ENCODE data around the gene TGM5.

Gene TGM5, protein sequence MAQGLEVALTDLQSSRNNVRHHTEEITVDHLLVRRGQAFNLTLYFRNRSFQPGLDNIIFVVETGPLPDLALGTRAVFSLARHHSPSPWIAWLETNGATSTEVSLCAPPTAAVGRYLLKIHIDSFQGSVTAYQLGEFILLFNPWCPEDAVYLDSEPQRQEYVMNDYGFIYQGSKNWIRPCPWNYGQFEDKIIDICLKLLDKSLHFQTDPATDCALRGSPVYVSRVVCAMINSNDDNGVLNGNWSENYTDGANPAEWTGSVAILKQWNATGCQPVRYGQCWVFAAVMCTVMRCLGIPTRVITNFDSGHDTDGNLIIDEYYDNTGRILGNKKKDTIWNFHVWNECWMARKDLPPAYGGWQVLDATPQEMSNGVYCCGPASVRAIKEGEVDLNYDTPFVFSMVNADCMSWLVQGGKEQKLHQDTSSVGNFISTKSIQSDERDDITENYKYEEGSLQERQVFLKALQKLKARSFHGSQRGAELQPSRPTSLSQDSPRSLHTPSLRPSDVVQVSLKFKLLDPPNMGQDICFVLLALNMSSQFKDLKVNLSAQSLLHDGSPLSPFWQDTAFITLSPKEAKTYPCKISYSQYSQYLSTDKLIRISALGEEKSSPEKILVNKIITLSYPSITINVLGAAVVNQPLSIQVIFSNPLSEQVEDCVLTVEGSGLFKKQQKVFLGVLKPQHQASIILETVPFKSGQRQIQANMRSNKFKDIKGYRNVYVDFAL

DNA sequence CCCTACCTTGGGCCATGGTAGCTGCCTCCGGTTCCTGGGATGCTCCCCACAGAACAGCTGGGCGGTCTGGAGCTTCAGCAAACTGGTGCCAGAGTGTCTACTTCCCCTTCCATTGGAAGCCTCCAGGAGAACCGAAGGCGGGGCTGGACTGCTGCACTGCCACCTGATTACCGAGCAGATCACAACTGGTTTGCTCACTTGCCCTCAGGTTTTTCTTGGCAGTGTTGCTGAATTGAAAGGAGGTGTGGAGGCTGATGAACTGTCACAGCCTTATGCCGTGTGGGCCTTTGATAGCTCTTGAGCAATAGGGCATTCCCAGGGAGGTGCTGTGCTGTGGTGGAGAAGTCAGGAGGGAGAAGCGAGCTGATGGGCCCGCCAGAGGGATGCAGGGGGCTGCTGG, at the start of gene TGM5:
Gene TGM5 (minus strand): TSS at position 95 of the 400 bp plus-strand sequence. CDS start 79 bp downstream, at position 16.
- in situ Hi-C loops (cut with HindIII; ENCODE audit: low sequenced_read_pairs) = no loop called here

DNA sequence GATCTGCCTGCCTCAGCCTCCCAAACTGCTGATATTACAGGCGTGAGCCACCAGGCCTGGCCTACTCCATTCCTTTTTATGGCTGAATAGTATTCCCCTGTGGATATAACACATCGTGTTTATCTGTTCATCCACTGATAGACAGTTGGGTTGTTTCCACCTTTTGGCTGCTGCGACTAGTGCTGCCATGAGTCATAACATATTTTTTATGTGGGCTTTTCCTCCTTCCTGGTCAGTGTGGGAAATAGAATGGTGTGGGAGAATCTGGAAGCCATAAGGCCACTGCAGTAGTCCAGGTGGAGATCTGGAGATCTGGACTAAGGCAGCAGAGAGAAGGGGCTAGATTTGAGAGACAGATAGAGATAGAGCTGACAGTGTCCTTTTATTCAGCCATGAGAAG, 47.4 kb upstream of the TGM5 start:
- in situ Hi-C loops (cut with HindIII; ENCODE audit: low sequenced_read_pairs) = no loop called here

DNA sequence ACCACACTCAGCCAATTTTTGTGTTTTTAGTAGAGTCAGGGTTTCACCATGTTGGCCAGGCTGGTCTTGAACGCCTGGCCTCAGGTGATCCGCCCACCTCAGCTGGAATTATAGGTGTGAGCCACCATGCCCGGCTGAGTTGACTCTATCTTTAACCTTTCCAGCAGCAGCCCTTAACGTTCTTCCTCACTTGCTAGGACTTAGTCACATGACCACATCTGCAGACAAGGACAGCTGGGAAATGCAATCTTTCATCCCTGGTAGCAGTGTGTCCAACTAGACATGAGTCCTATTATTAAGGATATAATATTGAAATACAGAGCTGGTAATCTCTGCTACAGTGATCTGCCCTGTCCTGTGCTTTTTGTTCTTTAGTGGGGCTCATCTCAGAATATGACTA, 45.6 kb upstream of the TGM5 start:
- in situ Hi-C loops (cut with HindIII; ENCODE audit: low sequenced_read_pairs) = no loop called here

DNA sequence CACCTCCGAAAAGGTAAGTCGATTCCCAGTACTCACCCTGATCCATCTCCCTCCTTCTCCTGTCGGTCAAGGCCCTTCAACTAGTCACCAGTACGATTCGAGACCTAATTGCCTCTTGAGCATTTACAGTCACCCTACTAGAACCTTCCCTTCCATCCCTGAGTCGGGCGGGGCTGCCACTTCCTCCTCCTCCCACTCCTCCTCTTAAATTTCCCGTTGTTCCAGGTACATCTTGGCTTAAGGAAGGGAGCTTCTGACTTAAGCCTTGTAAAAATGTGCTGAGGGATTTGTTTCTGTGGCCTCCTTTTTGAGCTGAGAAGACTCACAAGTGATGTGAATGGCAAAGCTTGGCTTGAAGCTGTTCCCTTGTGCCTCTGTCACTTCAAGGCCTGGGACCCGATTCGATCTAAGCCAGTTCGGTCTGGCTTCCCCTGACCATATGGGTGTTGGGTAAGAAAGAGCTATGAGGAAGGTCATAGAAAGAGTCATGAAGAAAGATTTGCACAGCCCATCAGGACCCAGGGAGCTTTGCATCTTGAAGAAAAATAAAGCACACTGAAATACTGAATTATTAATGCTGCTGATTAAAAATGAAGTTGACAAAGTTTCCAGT, 35.6 kb upstream of the TGM5 start, which contains the start of gene TGM7:
Gene TGM7 (minus strand): TSS at position 51 of the 613 bp plus-strand sequence.
- in situ Hi-C loops (cut with HindIII; ENCODE audit: low sequenced_read_pairs) = loop anchor here (5.0 kb wide), 1 partner anchor 50 kb away; no protein-coding TSS in a partner anchor

DNA sequence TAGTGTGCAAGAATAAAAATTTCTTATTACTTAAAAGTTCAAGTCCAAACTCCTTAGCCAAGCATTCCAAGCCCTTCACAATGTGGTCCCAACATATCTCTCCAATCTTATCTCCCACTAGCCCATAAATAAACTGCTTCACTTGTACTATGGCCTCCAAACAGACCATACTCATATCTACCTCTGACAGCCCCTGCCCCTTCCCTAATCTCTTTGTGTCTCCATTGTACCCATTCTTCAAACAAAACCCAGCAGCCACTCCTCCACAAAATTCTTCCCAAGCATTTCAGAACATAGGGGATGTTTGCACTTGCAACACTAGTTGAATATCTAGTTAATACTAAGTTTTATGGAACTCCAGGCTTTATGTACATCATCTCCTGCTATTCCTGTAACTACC, 33.2 kb upstream of the TGM5 start:
- in situ Hi-C loops (cut with HindIII; ENCODE audit: low sequenced_read_pairs) = loop anchor here (5.0 kb wide), 1 partner anchor 48 kb away; no protein-coding TSS in a partner anchor

DNA sequence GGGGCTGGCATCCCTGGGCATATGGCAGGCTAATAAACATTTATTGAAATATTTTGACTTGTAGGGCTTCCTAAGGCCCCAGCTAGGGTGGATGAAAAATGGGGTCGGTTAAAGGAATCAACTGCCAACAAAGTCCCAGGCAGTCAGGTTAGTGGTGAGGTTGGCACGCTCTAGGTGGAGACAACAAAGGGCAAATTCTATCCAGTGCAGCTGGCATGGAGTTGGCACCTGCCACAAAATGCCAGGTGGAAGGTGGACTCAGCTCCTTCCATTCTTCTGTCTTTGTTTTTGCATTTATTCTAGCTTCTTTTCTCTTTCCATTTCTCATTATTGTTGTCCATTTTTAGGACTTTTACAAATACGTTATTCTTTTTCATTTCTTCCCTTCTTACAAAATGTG, 32.7 kb upstream of the TGM5 start:
- in situ Hi-C loops (cut with HindIII; ENCODE audit: low sequenced_read_pairs) = no loop called here

DNA sequence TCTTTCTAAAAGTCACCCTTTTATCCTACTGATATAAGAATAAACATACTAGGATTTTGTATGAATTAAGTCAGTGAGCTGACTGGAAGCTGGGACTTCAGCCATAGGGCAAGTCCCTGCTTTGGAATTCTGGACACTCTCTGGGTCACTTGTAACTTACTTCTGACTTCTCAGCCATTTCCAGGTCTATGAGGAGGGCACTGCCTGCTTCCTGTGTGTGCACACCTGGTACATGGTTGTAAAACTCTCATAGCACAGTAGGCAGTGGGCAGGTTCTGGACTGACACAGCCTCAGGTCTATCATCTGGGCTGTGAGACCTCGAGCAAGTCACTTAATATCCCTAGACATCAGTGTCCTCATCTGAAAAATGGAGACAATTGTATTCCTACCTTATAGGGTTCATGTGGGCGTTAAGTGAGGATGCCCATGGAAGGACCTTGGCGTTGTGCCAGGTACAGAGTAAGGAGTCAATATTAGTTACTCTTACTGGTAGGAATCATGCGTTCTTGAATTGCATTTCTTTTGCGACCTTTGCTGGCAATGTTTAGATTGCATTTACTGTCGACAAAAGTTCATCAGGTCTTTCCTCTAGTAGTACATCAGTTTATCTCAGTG, 27.5 kb upstream of the TGM5 start:
- in situ Hi-C loops (cut with HindIII; ENCODE audit: low sequenced_read_pairs) = no loop called here

DNA sequence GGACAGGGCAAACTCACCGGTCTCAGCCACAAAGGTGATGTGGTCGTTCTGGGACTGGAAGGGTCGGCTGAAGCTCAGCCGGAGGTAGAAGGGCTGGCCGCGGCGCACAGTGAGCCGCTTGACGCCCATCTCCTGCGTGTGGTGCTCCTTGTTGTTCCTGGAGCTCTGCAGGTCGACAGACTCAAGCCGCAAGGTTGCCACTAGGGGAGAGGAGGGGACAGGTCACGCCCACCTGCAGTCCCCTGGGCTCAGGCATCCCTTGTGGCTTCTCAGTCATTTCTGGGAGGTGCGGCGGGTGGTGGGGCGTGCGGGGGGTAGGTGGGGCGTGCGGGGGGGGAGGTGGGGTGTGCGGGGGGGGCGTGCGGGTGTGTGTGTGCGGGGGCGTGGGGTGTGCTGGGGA, 26.7 kb upstream of the TGM5 start:
- in situ Hi-C loops (cut with HindIII; ENCODE audit: low sequenced_read_pairs) = no loop called here

DNA sequence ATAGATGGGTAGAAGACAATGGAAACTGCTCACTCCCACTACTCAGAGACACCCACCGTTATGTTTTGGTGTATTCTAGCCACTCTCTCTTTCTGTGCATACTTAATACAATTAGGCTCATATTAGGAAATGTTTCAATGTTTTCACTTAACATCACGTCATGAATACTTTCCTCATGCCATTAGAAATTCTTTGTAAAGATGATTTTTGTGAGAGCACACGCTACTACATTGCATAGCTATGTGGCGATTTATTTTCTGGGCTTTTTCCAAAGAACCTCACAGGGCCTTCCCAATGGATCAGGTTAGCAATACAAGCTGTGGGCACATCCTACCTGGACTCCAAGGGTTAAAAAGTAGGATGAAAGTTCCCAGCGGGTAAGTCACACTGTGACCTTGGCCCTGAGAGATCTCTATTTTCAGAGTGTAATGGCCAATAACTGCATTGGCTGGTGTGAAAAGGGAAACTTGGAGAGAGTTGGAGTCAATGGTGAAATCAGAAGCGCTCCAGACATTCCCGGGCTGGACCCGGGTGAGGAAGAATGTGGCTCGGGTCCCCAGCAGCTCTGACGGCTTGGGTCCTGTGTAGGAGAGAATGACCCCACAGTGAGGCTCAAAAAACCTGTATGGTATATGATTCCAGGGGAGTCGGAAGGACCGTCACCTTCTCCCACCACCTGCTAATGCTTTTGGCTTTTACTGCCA, 25.8 kb upstream of the TGM5 start:
- in situ Hi-C loops (cut with HindIII; ENCODE audit: low sequenced_read_pairs) = no loop called here

DNA sequence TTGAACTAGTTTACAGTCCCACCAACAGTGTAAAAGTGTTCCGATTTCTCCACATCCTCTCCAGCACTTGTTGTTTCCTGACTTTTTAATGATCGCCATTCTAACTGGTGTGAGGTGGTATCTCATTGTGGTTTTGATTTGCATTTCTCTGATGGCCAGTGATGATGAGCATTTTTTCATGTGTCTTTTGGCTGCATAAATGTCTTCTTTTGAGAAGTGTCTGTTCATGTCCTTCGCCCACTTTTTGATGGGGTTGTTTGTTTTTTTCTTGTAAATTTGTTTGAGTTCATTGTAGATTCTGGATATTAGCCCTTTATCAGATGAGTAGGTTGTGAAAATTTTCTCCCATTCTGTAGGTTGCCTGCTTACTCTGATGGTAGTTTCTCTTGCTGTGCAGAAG, 22.9 kb upstream of the TGM5 start:
- in situ Hi-C loops (cut with HindIII; ENCODE audit: low sequenced_read_pairs) = loop anchor here (5.0 kb wide), 1 partner anchor 82 kb away; no protein-coding TSS in a partner anchor

DNA sequence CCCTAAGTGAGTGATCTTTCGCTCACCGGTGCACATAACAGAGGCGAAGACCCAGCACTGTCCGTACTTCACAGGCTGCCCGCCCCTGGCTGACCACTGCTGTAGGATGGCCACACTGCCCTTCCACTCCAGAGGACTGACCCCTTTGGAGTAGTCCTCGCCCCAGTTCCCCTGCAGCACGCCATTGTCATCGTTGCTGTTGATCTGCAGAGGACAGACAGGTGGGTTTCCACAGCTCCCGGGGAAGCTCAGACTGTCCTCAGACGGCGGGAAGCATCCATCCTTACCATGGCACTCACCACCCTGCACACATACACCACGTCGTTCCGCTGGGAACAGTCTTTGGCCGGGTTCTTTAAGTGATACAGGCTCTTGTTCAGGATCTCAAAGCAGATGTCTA, 20.5 kb upstream of the TGM5 start:
- in situ Hi-C loops (cut with HindIII; ENCODE audit: low sequenced_read_pairs) = loop anchor here (5.0 kb wide), 1 partner anchor 80 kb away; no protein-coding TSS in a partner anchor

DNA sequence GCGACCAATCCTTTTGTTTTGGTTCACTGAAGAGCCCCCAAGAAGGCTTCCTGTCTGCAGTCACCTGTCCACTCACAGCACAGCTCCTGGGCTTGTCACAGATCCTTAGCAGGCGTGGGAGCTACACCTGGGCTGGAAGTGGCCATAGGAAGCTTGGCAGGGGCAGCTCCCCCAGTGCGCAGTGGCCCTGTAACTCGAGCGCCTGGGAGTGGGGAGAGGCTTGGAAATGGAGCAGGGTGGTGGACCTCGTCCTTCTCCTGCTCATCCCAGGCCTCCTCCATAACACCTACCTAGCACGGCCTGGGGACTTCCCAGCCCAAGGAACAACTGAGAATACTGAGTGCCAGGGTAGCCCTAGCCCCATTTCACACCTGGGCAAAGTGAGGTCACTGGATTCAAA, 19.3 kb upstream of the TGM5 start:
- in situ Hi-C loops (cut with HindIII; ENCODE audit: low sequenced_read_pairs) = loop anchor here (5.0 kb wide), 1 partner anchor 79 kb away; no protein-coding TSS in a partner anchor

DNA sequence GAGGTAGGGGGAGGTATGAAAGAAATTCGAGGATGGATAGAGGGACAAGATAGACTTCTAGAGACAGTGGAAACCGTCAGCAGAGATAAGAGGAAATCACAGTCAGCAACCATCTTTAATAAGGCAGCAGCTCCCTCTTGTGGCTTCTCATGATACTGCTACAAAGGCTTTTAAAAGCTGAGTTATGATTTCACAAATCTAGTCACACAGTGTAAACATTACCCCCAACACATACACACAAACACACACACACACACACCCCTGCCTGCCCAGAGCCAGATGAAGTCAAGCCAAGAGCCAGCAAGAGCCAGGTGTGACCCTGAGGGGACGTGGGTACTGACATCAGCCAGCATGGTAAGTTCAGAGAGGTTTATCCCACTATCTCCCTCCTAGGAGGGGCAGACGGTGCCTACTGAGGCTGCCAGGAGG, 18.9 kb upstream of the TGM5 start:
- in situ Hi-C loops (cut with HindIII; ENCODE audit: low sequenced_read_pairs) = loop anchor here (5.0 kb wide), 1 partner anchor 78 kb away; no protein-coding TSS in a partner anchor

DNA sequence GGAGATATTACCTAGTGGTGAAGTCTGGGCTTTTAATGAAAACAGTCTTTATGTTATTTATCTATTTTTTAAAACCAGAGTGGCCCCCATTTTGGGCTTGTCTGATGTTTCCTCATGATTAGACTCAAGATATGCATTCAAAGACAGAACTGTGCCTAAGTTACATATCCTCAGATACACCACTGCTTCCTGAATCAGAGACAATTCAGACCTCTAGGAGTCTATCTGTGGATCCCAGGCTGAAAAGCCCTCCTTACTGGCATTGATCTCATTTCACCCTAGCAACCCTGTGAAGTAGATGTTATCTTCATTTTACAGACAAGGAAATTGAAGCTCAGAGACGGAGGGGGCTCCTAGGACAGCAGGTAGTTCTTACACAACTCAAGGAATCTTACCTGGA, 16.8 kb upstream of the TGM5 start:
- in situ Hi-C loops (cut with HindIII; ENCODE audit: low sequenced_read_pairs) = no loop called here

DNA sequence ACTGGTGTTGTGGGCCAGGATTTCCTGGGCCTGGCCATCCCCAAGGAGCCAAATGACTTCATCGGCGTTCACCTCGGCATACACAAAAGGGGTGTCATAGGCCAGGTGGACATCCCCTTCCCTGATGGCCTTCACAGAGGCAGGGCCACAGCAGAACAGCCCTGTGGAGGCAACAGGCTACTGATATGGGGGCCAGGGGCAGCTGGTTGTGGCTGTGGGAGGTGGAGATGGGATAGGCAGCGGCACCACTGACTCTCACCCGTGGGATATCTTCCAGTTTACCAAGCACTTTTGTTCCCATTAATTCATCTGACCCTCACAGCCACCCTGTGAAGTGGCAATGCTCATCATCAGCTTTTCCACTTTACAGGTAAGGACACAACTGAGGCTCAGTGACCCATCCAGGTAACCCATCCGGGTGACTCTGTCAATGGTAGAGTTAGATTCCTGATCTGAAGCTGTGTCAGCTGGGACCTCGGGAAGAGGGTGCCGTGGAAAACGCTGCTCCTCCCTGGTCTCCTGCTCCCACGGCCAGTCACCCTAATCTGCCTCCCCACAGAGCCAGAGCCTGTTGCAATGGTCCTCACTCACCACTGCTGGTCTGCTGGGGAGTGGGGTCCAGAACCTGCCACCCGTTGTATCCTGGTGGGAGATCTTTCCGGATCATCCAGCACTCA, 15.3 kb upstream of the TGM5 start:
- in situ Hi-C loops (cut with HindIII; ENCODE audit: low sequenced_read_pairs) = no loop called here

DNA sequence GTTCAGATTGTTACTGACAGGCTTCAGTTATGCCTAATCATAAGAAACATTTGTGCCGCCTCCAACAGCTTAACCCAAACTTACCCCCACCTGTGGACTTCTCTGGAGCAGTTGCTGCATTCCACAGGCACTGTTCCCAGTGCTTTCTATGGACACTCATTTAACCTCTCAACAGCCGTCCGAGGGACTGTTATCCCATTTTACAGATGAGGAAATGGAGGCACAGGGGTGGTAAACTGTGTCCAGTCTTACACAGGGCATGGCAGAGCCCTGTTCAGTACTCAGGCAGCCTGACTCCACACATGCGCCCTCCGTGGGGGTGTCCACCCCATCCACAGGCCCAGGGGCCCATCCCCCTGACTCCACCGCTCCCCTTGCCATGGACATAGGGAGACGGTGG, 14.3 kb upstream of the TGM5 start:
- in situ Hi-C loops (cut with HindIII; ENCODE audit: low sequenced_read_pairs) = no loop called here

DNA sequence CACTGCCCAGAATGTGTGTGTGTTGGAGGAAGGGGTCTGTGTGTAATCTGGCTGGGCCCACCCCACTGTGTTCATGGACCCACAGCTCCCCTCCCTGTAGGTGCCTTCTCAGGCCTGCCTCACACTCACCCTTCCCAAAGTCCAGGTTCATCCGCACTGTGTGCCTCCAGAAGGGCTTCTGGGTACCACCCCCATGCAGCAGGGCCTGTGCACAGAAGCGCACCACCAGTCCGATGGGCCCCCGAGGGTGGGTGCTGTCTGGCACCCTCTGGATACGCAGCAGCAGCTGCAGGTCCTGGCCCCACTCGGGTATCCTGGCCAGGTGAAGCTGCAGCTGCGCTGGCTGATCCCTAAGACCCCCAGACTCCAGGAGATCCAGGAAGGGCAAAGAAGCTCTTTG, 12.8 kb upstream of the TGM5 start:
- in situ Hi-C loops (cut with HindIII; ENCODE audit: low sequenced_read_pairs) = no loop called here

DNA sequence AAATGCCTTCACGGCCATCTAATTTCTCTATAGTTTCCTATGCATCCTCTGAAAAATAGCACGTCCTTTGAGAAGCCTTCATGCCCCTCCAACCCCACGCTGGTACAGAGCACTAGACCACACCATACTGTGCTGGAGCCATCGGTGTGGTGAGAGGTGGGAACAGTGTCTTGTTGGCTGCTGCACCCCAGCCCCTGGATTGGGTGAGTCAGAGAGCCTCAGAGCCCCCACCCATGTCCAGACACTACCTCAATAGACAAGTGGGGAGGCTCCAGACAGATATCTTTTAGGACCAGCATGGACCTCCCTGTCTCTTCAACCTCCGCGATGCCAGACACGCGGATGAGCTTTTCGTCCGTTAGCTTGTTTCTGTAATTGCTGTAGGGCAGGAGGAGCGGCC, 12.1 kb upstream of the TGM5 start:
- in situ Hi-C loops (cut with HindIII; ENCODE audit: low sequenced_read_pairs) = no loop called here

DNA sequence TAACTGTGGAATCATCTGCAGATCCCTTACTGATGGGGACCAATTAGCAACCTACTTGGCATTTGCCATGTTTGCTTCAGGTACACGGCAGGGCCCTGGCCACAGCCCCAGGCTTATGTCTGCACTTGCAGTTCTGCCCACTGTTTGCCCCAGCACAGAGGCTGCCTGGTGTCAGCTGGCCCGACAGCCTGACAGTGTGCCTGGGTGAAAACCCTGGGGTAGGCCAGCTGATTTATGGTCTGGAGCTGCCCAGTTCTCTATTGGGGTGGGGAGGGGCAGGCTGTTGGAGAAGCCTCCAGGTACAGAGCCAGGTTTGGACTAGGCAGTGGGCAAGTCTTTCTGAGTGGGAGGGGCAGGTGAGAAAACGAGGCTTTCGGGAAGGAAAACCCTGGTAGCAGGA, 11.2 kb upstream of the TGM5 start:
- in situ Hi-C loops (cut with HindIII; ENCODE audit: low sequenced_read_pairs) = no loop called here

Data from endothelial cell of hepatic sinusoid (primary cell).